NCI-H1930 (cell line): Measurements from ENCODE around the gene KRT80.

Experiments used
- DNase-seq, 2 experiments: peaks; one replicate each; lab custom pipeline; 2025; lab: John Stamatoyannopoulos, UW

Gene KRT80

DNA sequence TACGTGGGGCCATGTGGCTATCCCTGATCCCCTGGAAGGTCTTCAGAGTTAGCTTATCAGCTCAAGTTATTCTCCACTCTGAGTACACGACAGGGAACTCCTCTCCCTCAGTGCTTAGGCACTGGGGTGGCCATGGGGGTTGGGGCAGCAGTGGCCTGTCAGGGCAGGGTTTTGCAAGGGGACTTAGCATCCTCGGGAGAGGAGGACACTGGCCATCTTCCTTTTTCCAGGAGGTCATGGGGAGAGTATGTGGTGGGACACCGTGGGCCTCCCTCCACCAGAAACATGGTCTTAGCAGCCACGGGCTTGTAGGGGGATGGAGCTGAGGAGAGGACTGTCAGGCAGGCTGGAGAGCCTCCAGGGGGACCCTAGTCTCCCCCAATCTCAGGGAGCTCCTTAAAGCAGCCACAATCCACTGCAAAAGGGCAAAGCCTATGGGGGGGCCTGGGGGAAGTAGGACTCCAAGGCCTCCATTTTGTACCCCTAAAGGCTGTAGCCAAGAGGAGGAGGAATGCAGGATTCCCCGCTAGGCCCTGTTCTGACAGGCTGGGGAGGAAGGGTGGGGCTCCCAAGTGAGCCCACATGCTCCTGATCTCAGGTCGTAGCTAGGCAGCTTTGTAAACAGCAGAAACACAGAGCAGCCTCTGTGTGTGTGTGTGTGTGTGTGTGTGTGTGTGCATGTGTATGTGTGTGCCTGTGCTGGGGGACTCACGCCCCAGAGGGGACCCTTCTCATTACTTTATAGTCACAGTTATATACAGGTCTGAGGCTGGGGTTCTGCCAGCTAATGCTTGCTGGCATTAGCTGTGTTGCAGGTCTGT is 36.6 kb downstream of the KRT80 start:
- no peak for DNase-seq

DNA sequence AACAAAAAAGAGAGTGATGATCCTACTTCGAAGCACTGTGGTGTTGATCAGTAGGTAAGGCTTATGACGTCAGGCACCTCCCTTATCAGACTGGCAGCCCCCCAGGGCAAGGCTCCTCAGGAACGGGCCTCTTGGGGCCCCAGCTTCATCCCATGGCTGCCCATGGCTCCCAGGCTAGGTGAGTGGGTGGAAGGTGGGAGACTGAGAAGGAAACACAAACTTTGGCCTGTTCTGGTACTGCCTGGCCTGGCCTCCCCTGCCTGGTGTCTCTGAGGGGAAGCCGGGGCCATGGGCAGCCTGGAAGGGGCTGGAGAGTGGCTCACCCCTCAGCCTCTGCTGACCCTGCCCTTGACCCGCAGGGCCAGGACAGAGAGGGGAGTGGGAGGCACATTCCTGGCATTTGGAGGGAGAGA is 38.9 kb downstream of the KRT80 start:
- no peak for DNase-seq

DNA sequence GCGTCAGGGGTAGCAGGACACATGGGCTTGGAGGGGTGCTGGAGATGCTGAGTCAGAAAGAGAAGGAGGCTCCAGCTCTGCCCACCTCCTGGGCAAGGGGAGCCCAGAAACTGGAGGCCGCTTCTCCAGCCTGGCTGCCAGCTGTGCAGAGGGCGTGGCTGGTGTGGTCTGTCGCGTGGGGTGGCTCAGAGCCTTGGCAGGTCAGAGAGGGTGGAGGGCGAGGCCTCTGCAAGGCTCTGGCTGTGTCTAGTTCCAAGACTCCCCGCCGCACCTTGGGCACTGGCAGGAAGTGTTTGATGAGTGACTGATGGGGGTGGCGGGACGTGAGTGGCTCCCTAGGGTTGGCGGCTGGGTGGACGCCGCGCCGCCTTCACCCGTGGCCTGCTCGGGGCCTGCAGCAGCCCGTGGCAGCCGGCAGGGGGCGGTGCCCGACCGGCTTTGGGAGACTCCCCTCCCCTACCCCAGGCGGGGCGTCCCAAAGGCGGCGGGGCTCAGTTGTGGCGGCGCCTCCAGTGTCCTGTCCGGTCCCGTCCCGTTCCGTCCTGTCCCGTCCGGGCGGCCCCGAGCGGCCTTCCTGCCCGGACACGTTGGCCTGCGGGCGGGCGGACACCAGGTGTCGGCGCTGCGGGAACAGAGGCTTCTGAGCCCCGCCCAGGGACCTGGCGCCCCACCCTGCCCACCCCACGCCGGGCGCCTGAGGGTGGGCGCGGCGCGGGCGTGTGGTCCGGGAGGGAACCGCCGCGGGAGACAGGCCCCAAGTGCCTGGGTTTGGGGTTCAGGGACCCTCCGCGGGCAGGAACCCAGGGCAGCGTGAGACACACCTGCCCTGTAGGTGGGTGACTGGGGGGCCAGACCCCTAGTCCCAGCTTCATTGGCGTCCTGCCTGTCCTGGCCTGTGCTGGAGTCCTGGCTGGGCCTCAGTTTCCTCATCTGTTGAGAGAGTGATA is 39.7 kb downstream of the KRT80 start:
- DNase-seq = peak; percentile 24 to 37

GRCh38 chr12:52151153-52151836 is 40.5 kb downstream of the KRT80 start:
- no peak for DNase-seq

- no peak for DNase-seq
These were observed 42.1 kb downstream of the KRT80 start for GRCh38 chr12:52149651-52150241.

DNA sequence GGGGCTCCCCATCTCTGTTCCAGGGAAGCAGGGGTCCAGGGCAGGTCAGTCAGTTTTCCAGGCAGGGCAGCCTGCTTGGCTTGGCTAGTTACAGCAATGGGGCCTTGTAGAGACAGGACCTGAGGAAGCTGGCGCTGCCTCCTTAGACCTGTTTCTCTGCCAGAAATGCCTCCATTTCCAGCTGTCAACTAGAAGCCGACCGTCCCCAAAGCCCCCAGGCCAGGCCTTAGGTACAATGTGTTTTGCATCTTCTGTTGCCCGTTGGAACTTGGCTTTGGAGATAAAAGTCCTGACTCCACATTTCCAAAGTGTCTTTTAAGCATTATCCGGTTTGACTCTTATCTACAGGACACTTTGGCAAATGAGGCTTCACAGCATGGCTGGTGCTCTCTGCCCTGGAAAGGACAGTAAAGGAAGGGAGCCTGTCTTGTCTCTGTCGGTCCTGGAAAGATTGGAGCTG is 42.6 kb downstream of the KRT80 start:
- no peak for DNase-seq

- DNase-seq = no peak
These were observed 43.2 kb downstream of the KRT80 start for GRCh38 chr12:52148464-52149181.

DNA sequence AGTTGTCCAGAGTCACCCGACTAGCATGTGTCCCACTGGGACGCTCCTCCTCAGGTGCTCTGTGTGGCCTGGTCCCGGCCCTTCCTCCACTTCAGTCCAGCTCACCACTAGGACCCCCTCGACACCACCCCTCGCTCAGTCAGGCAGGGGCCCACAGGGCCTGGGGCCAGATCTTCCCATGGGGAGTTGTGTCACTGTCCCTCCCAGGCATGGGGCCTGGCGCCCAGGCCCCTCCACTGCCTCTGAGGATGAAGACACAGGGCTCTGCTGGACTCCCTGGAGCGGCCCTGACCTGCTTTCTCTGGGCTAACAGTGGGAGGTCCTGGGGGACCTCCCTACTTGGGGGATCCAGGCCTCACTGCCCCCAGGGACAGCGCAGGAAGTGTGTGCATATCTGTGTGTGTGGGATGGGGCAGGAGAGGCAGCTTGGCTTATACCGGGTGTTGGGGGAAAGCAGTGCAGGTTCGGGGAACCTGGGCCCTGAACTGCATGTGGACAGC is 43.8 kb downstream of the KRT80 start:
- no peak for DNase-seq

- DNase-seq = no peak
These were observed 44.3 kb downstream of the KRT80 start for GRCh38 chr12:52147367-52147963.

GRCh38 chr12:52146822-52147366 is 44.9 kb downstream of the KRT80 start:
- no peak for DNase-seq

GRCh38 chr12:52146089-52146821 is 45.6 kb downstream of the KRT80 start:
- DNase-seq = no peak

DNA sequence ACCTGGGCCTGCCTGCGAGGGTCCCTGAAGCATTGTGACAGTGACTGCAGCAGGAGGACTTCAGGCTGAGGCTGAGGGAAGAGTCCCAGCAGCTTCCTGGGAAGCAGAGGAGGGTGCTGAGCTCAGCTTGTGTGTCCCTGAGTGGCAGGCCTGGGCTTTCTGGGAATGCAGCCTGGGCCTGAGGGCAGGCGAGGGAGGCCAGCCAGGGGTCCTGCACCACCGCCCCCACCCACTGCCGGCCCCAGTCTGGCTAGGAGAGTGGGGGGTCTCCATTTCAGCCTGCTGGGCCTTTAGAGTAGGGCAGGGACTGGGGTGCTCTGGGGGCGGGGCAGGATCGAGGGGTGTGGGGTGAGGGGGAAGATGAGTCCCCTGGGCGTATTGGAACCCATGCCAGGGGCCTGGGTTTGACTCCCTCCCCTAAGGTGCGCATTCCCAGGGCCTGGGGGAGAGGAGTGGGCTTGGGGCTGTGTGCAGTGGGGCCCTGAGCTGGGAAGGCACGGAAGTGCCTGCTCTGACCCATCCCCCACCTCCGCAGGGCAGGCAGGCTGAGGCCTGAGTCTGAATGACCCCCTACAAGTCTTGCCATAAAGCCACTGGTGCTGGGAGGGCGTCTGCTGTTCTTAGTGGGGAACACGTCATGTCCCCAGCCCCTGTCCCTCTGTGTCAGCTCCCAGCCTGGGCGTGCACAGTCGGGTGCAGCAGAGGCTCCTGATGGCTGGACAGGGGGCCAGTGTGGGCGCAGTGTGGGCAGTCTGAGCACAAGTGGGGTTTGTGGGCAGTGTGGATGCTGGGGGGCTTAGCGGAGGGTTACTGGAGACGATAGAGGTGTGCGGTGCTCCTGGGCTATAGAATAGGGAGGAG is 46.4 kb downstream of the KRT80 start:
- no peak for DNase-seq

- DNase-seq = no peak
These were observed 47.1 kb downstream of the KRT80 start for GRCh38 chr12:52144512-52145227.

DNA sequence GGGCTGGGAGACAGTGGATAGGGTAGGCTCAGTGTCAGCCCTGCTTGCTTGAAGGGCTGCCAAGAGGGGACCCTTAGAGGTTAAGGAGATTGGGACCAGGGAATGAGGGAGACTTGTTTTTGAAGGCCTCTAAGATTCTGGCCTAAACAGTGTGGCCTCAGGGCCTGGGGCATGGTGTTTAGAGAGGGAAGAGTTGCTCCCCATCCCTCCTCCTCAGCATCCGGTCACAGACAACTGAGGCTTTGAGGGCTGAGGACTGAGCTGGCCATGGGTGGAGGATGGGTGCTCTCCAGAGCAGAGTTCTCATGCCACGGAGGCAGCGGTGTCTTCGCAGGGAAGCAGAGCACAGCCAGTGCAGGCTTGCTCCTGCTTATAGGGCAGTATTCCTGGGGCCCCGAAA is 49.4 kb downstream of the KRT80 start:
- no peak for DNase-seq

DNA sequence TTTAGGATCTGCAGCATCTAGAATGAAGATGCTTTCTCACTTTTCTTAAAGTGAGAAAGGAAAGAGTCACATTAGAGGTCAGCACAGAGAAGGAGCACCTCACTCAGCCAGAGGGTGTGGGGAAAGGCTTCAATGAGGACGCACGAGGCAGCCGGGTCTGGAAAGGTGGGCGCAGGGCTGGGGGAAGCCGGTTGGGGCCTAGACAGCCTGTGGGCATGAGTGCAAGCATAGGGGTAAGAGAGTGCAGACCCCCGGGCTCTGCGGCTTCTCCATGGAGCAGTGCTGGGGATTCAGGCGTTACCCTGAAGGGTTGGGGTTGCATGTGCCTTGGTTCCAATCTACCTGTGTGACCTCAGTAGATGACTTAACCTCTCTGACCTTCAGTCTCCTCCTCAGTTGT is 49.9 kb downstream of the KRT80 start:
- DNase-seq = no peak

DNA sequence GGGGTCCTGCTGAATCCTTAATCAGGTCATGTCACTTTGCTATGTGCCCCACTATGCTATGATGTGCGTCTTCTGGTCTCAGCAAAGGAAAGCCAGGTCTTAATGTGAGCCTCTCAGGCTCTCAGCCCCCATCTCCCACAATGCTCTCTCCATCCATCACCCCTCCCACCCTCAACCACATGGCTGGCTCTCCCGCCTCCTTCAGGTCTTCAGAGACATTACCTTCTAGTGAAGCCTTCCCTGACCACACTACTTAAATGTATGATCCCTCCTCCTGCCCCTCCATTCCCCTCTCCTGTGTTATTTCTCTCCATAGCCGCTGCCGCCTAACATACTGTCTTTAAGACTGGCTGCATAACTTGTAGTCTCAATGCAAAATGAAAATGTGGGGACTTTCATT is 50.5 kb downstream of the KRT80 start:
- no peak for DNase-seq

GRCh38 chr12:52139579-52140062 is 52.2 kb downstream of the KRT80 start:
- DNase-seq = no peak

- no peak for DNase-seq
These were observed 52.7 kb downstream of the KRT80 start for GRCh38 chr12:52139147-52139546.
